Midbrain (tissue), 1 donor: Measurements from ENCODE around the gene ANO1.
"Not testable (repeated sequence)": the region's sequence is repeated elsewhere in the genome, so short reads cannot be mapped to it uniquely, and the experiment has no call there.

ENCODE experiments used
- DNase-seq: peaks from one replicate; lab custom pipeline; 2025; lab: John Stamatoyannopoulos, UW

The ANO1 gene

DNA sequence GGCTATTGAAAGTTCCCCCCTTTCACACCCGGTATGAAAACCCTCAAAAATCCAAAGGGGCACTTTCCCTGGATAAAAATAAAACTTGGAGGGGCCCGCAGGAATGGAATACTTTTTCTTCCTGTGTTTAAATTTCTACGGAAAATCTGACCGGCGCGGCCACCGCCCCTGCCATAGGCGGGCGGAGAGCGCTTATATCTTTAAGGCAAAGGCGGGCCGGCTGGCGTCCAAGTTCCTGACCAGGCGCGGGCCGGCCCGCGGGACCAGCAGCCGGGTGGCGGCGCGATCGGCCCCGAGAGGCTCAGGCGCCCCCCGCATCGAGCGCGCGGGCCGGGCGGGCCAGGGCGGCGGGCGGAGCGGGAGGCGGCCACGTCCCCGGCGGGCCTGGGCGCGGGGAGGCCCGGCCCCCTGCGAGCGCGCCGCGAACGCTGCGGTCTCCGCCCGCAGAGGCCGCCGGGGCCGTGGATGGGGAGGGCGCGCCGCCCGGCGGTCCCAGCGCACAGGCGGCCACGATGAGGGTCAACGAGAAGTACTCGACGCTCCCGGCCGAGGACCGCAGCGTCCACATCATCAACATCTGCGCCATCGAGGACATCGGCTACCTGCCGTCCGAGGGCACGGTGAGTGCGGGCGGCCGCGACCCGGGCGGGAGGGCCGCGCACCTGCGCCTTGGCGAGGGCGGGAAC, at the start of gene ANO1:
Gene ANO1, plus strand, starts transcription at position 223 of the 686 bp plus-strand sequence. Its CDS starts 290 bp downstream, at position 513.
- DNase-seq = no peak

DNA sequence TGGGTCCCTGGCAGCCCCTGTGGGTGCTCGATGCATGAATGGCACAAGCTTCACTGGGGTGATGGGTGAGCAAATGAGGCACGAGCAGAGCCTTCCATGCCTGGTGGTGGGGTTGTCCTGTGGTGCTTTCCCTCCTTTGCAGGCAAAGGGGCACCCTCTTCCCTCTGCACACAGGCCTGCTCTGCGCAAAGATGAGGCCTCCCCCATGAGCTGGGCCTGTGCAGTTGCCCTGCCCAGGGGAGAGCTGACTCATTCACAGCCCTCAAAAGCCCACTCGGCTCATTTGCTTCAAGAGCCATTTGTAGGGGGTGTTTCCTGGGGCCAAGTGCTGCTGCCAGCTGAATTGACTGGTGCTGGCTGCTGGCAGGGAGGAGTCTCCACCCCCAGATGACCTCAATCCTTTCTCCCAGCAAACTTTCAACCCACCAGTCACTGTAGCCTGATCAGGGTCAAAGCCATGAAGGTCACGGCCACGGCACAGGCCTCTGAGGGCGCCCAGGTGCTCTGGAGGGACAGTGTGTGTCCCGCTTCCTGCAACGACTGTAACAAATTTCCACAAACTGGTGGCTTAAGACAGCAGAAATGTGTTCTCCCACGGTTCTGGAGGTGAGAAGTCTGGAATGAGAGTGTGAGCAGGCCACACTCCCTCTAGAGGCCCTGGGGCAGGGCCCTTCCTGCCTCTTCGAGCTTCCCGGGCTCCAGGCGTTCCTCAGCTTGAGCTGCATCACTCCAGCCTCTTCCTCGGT, 48.8 kb upstream of the ANO1 start:
- no peak for DNase-seq

GRCh38 chr11:70029861-70030380, 48.2 kb upstream of the ANO1 start:
- DNase-seq = no peak

GRCh38 chr11:70030412-70030811, 47.7 kb upstream of the ANO1 start:
- DNase-seq = no peak

DNA sequence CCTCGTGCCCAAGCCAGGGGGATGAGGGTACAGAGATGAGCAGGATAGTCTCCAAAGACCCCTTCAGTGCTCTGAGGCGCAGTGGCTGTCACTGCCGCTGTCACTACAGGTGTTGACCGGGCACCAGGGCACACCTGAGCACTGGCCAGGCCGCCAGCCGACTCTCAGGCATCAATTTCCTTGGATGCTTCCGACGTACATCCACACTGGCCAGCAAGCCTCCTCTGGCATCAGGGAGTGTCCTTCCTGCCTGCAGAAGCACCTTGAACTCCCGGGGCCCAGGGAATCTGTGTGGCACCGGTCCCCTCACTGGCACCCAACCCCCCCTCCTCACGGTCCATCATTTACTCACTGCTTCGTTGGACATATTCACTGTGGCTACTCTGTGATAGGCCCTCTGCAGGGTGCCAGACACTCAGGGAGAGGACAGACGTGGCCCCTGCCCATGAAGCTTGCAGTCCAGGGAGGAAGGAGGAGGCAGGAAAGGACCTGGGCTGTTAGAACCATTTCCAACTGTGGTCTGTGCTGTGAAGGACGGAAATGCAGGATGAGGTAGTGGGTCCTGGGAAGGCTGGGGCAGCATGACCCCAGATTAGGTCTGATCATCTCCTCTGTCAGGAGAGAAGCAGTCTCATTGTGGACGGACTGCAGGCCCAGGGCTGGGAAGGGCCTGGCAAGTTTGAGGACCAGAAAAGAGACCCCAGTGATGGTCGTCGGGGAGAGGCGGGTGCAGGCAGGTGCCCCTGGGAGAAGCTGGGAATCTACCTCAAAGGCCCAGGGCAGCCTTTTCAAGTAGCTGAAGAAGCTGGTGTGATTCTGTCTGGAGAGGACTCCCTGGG, 46.3 kb upstream of the ANO1 start:
- no peak for DNase-seq

DNA sequence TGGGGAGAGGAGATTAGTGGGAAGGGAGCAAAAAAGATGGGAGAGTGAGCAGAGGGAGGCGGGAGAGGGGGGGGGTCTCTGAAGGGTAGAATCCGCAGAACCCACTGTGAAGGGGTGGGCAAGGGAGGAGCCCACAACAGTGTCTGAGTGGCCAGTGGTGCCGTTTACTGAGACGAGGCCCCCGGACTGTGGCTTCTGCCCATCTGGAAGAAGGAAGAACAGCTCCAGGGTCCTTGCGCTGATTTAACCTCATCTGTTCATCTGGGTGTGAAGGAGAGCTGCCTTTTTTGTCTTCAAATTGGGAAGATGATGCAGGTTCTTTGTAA, 45.7 kb upstream of the ANO1 start:
- DNase-seq = no peak

GRCh38 chr11:70032943-70033710, 45.0 kb upstream of the ANO1 start:
- no peak for DNase-seq

- DNase-seq = no peak
Observed at GRCh38 chr11:70033711-70034070, 44.4 kb upstream of the ANO1 start.

DNA sequence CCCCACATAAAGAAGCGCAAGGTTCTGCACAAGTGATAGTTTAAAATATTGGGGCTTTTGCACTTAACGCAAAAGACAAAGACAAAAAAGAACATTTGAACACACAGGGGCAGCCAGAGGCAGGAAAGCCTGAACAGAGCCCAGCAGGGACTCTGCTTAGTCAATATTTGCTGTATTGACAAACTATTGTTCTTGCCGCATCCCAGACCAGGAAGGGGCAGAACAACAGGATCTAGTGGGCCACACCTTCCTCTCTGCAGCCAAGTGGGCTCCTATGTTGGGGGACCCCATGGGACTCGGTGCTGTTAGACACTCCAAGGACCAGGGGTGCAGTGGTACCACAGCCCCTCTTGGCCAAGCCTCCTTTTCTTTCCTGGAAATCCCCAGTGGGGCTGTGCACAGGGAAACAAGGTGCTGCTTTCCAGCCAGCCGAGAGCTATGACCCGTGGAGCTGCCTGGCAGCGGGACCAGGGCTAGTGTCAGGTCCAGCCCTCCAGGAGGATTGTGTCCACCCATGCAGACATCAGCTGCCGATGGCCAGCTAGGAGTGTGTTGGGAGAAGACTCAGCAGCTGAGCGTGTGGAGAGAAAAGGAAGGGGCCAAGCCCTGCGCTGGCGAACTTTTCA, 43.3 kb upstream of the ANO1 start:
- DNase-seq = no peak

DNA sequence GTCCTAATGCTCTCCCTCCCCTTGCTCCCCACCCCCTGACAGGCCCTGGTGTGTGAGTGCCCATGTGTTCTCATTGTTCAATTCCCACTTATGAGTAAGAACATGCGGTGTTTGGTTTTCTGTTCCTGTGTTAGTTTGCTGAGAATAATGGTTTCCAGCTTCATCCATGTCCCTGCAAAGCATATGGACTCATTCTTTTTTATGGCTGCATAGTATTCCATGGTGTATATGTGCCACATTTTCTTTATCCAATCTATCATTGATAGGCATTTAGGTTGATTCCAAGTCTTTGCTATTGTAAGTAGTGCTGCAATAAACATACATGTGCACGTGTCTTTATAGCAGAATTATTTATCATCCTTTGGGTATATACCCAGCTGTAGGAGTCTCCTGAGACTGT, 42.5 kb upstream of the ANO1 start:
- not testable (repeated sequence) for DNase-seq

GRCh38 chr11:70036971-70037882, 40.9 kb upstream of the ANO1 start:
- DNase-seq = no peak

GRCh38 chr11:70038034-70038834, 39.9 kb upstream of the ANO1 start:
- no peak for DNase-seq

- no peak for DNase-seq
Observed at GRCh38 chr11:70040452-70040851, 37.7 kb upstream of the ANO1 start.

GRCh38 chr11:70040869-70041501, 37.1 kb upstream of the ANO1 start:
- DNase-seq = no peak

GRCh38 chr11:70043482-70043881, 34.6 kb upstream of the ANO1 start:
- no peak for DNase-seq

DNA sequence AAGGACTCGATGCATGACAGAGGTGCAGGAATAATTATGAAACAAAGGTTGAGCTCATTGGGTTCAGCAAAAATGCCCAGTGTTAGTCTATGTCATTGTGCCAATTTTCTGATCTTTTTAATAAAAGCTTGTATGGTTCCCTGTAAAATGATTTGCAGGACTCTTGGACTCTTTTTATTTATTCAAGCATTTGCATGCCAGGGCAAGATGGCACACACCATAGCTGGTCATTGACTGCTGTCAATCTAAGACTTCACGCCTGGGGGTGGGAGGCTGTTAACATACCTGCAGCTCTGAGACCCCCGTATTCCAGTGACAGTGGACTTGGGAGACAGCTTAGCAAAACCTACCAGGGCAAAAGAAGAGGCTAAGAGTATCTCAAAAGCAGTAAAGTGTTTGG, 32.0 kb upstream of the ANO1 start:
- no peak for DNase-seq

GRCh38 chr11:70048279-70049024, 29.7 kb upstream of the ANO1 start:
- no peak for DNase-seq

DNA sequence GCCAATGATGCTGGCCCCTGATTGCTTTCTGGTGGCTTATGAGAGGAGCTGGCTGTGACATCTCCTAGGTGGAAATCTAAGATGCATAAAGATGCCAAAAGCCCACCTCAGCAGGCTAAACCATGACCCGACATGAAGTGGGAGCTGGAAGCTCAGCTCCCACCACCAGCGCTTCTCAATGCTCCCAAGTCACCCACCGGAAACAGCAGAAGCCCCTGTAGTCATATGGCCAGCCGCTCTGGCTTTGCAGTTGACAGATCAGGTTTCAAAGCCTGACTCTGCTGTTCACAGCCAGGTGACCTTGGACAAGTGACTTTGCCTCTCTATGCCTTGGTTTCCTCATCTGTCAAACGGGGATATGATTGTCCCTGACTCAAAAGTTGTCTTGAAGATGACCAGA, 29.1 kb upstream of the ANO1 start:
- no peak for DNase-seq
